IMR-90 (cell line): Measurements from ENCODE around the gene VPS33A. TPM values are rescaled to one million over a fixed set of nuclear protein-coding genes. Genes with fewer than 3 reads are reported as not detected.

Experiments
- ATAC-seq: fragments of 200-7000 bp; cut with Tn5 transposase; 2 replicates; pipeline ENCODE4 v1.9.1; 2020; ENCODE audit warnings: low read depth, mild to moderate bottlenecking, moderate library complexity
- BruUV-seq: library from RNA; stranded (reverse); fragments of 400-500 nt; replicated peaks from 2 replicates; lab custom pipeline; 2021; lab: Mats Ljungman, UMichigan
- CTCF ChIA-PET: fragments of 300-600 bp; formaldehyde crosslinking; extraction: SDS; loops from one replicate; lab custom pipeline; 2021; ENCODE audit warnings: antibody characterized with exemption; lab: Yijun Ruan, JAX
- POLR2A ChIA-PET: fragments of 300-600 bp; sonication (Branson Sonifier 250); formaldehyde crosslinking; loops from one replicate; lab custom pipeline; 2022; ENCODE audit warnings: antibody characterized with exemption; ENCODE audit not compliant: unreplicated experiment; lab: Charles Lee
- DNase-seq: peaks from one replicate; pipeline ENCODE4 v3.0.0; 2013
- H2AFZ ChIP-seq: replicated peaks from 2 replicates; pipeline ENCODE3; 2013; ENCODE audit warnings: low read length, mild to moderate bottlenecking; ENCODE audit not compliant: poor library complexity
- H2AK5ac ChIP-seq: 2 replicates; pipeline ENCODE4 v1.6.1; 2013; ENCODE audit warnings: low read depth, low read length, inconsistent platforms
- H2AK9ac ChIP-seq: replicated peaks from 2 replicates; pipeline ENCODE3; 2013; ENCODE audit warnings: mild to moderate bottlenecking, low read depth, low read length, moderate library complexity; ENCODE audit not compliant: poor library complexity
- H2BK120ac ChIP-seq: 2 replicates; pipeline ENCODE4 v1.6.1; 2013; ENCODE audit warnings: low read depth, low read length, inconsistent platforms
- H2BK15ac ChIP-seq: 3 replicates; pipeline ENCODE4 v1.6.1; 2013; ENCODE audit warnings: low read depth, low read length, inconsistent platforms
- H2BK20ac ChIP-seq: 2 replicates; pipeline ENCODE4 v1.6.1; 2013; ENCODE audit warnings: low read depth, mild to moderate bottlenecking, inconsistent platforms, low read length, moderate library complexity
- H2BK5ac ChIP-seq: 2 replicates; pipeline ENCODE4 v1.6.1; 2013; ENCODE audit warnings: mild to moderate bottlenecking, low read depth, low read length, inconsistent platforms; ENCODE audit not compliant: poor library complexity, severe bottlenecking
- H3K14ac ChIP-seq: replicated peaks from 2 replicates; pipeline ENCODE4 v1.6.1; 2013; ENCODE audit warnings: low read depth, low read length, inconsistent platforms
- H3K18ac ChIP-seq: 2 replicates; pipeline ENCODE4 v1.6.1; 2013; ENCODE audit warnings: low read depth, low read length, control low read depth
- H3K23ac ChIP-seq: 2 replicates; pipeline ENCODE4 v1.6.1; 2013; ENCODE audit warnings: low read depth, low read length, inconsistent platforms
- H3K27ac ChIP-seq: 2 replicates; pipeline ENCODE4 v1.5.1; 2013; ENCODE audit warnings: mild to moderate bottlenecking, control low read depth, low read length; ENCODE audit not compliant: insufficient read depth
- H3K27me3 ChIP-seq: 2 replicates; pipeline ENCODE4 v1.6.1; 2013; ENCODE audit warnings: low read length; ENCODE audit not compliant: control insufficient read depth, insufficient read depth
- H3K36me3 ChIP-seq: 2 replicates; pipeline ENCODE4 v1.6.1; 2013; ENCODE audit warnings: low read length, mixed read lengths; ENCODE audit not compliant: control insufficient read depth, insufficient read depth
- H3K4ac ChIP-seq: 2 replicates; pipeline ENCODE4 v1.6.1; 2013; ENCODE audit warnings: low read depth, low read length, inconsistent platforms
- H3K4me1 ChIP-seq: 2 replicates; pipeline ENCODE4 v1.6.1; 2013; ENCODE audit warnings: low read length, mixed read lengths; ENCODE audit not compliant: control insufficient read depth, insufficient read depth
- H3K4me2 ChIP-seq: 2 replicates; pipeline ENCODE4 v1.6.1; 2013; ENCODE audit warnings: low read depth, mild to moderate bottlenecking, control low read depth, low read length, moderate library complexity
- H3K4me3 ChIP-seq: 2 replicates; pipeline ENCODE4 v1.5.1; 2013; ENCODE audit warnings: low read depth, mild to moderate bottlenecking, control low read depth, low read length, moderate library complexity; ENCODE audit not compliant: insufficient read depth
- H3K56ac ChIP-seq: 2 replicates; pipeline ENCODE4 v1.6.1; 2013; ENCODE audit warnings: low read length, inconsistent platforms; ENCODE audit not compliant: insufficient read depth; ENCODE audit errors: extremely low read depth
- H3K79me1 ChIP-seq, 2 experiments: 2 replicates each; pipeline ENCODE4 v1.6.1; 2013; ENCODE audit warnings: low read length in 2 of 2, inconsistent platforms in 1 of 2, low read depth in 1 of 2
- H3K9ac ChIP-seq: 2 replicates; pipeline ENCODE4 v1.6.1; 2013; ENCODE audit warnings: low read depth, low read length, control low read depth
- H3K9me1 ChIP-seq: 2 replicates; pipeline ENCODE4 v1.6.1; 2013; ENCODE audit warnings: low read length, inconsistent platforms; ENCODE audit not compliant: insufficient read depth
- H3K9me3 ChIP-seq: 2 replicates; pipeline ENCODE4 v1.6.1; 2013; ENCODE audit warnings: low read length; ENCODE audit not compliant: control insufficient read depth, insufficient read depth
- H4K20me1 ChIP-seq: 2 replicates; pipeline ENCODE4 v1.6.1; 2013; ENCODE audit warnings: low read length, inconsistent platforms; ENCODE audit not compliant: insufficient read depth
- H4K5ac ChIP-seq: 2 replicates; pipeline ENCODE4 v1.6.1; 2013; ENCODE audit warnings: mild to moderate bottlenecking, low read depth, low read length, control low read depth
- H4K8ac ChIP-seq, 2 experiments: 2 replicates each; pipeline ENCODE4 v1.6.1; 2013; ENCODE audit warnings: low read depth in 2 of 2, low read length in 2 of 2, control low read depth in 1 of 2, inconsistent platforms in 1 of 2
- H4K91ac ChIP-seq: 2 replicates; pipeline ENCODE4 v1.6.1; 2013; ENCODE audit warnings: low read depth, low read length, inconsistent platforms; ENCODE audit not compliant: insufficient read depth
- BHLHE40 ChIP-seq: fragments of 150-350 bp; IDR thresholded peaks from 2 replicates; pipeline ENCODE4 v1.6.1; 2016; ENCODE audit warnings: mild to moderate bottlenecking, low read depth, low read length
- CEBPB ChIP-seq: IDR thresholded peaks from 2 replicates; pipeline ENCODE4 v1.6.1; 2012; ENCODE audit warnings: low read depth, low read length, improper control_type of control experiment
- CHD1 ChIP-seq: IDR thresholded peaks from 2 replicates; pipeline ENCODE4 v1.6.1; 2012; ENCODE audit warnings: low read depth, low read length, improper control_type of control experiment
- CTCF ChIP-seq: conservative IDR thresholded peaks from 2 replicates; pipeline ENCODE4 v1.5.1; 2012; ENCODE audit warnings: mild to moderate bottlenecking, low read depth, low read length, improper control_type of control experiment
- ELK1 ChIP-seq: fragments of 150-350 bp; IDR thresholded peaks from 2 replicates; pipeline ENCODE4 v1.6.1; 2016; ENCODE audit warnings: low read depth, mild to moderate bottlenecking, low read length, moderate library complexity, borderline replicate concordance
- FOS ChIP-seq: fragments of 150-350 bp; IDR thresholded peaks from 2 replicates; pipeline ENCODE4 v1.6.1; 2016; ENCODE audit warnings: low read depth, low read length
- MAFK ChIP-seq: IDR thresholded peaks from 2 replicates; pipeline ENCODE4 v1.6.1; 2012; ENCODE audit warnings: low read depth, low read length, improper control_type of control experiment
- MAZ ChIP-seq: IDR thresholded peaks from 2 replicates; pipeline ENCODE4 v1.6.1; 2012; ENCODE audit warnings: low read depth, mild to moderate bottlenecking, low read length, improper control_type of control experiment, moderate library complexity, borderline replicate concordance
- NFE2L2 ChIP-seq: fragments of 150-350 bp; IDR thresholded peaks from 2 replicates; pipeline ENCODE4 v1.6.1; 2016; ENCODE audit warnings: low read depth, mild to moderate bottlenecking, low read length
- POLR2A ChIP-seq: IDR thresholded peaks from 2 replicates; pipeline ENCODE4 v1.6.1; 2012; ENCODE audit warnings: mild to moderate bottlenecking, low read depth, low read length
- RAD21 ChIP-seq: IDR thresholded peaks from 2 replicates; pipeline ENCODE4 v1.6.1; 2012; ENCODE audit warnings: low read length, improper control_type of control experiment
- RCOR1 ChIP-seq: IDR thresholded peaks from 2 replicates; pipeline ENCODE4 v1.6.1; 2012; ENCODE audit warnings: mild to moderate bottlenecking, low read length, improper control_type of control experiment; ENCODE audit not compliant: insufficient replicate concordance
- RFX5 ChIP-seq: IDR thresholded peaks from 2 replicates; pipeline ENCODE4 v1.8.0; 2012; ENCODE audit warnings: low read depth, mild to moderate bottlenecking, low read length, moderate library complexity
- SMC3 ChIP-seq: fragments of 150-350 bp; IDR thresholded peaks from 2 replicates; pipeline ENCODE4 v1.6.1; 2016; ENCODE audit warnings: low read depth, mild to moderate bottlenecking, antibody characterized with exemption, low read length, moderate library complexity
- WGBS, 2 experiments: methylation state at CpG; one replicate each; pipeline versions ENCODE4 v1.1.5 to v1.1.7; 2013; ENCODE audit warnings: missing lambda C conversion rate in 2 of 2; ENCODE audit not compliant: insufficient read length in 1 of 2; ENCODE audit errors: extremely low coverage in 2 of 2; 5-methylcytosine and 5-hydroxymethylcytosine counted together
- dilution Hi-C: fragments of 300-500 bp; cut with HindIII; formaldehyde crosslinking; loops from one replicate; pipeline ENCODE4 v1.14.3; 2018; ENCODE audit warnings: low sequenced_read_pairs; ENCODE audit not compliant: unreplicated experiment
- in situ Hi-C: fragments of 300-500 bp; cut with MboI; formaldehyde crosslinking; loops from 3 replicates; pipeline ENCODE4 v1.14.3; 2019; ENCODE audit warnings: low sequenced_read_pairs, inconsistent platforms, mixed read lengths
- intact Hi-C: fragments of 100-400 bp; cut with micrococcal nuclease; formaldehyde crosslinking; loops from 2 replicates; pipeline ENCODE4 v1.10.0; 2022
- polyA plus RNA-seq, 3 experiments: library from polyadenylated mRNA; depleted of rRNA; stranded (reverse); fragments of >200 nt; gene quantifications; 2 replicates each; pipeline ENCODE4 v1.2.3, GENCODE V29; 2012; ENCODE audit warnings: low replicate concordance in 1 of 3
- total RNA-seq: library from RNA; depleted of rRNA; stranded (reverse); fragments of >200 nt; gene quantifications from 2 replicates; pipeline ENCODE4 v1.2.3, GENCODE V29; 2012
- TF ChIP-seq, protein P1 (sequence below): fragments of 150-350 bp; IDR thresholded peaks from 2 replicates; pipeline ENCODE4 v1.6.1; 2017; ENCODE audit warnings: mild to moderate bottlenecking, antibody characterized with exemption, low read length, low read depth

Gene VPS33A
- total and polyA plus RNA-seq, 2 of the 4 experiments (the other 2 are of a cell fraction), result 14.0 to 20.3 TPM

GRCh38 chr12:122195405-122195804, 70.9 kb downstream of the VPS33A start:
- Histone ChIP-seq H3K9me3 (peaks cover 2% of the 10 kb centered on the region; the same call in 1 of the 2 replicates), H3K18ac (no peak overlapping the region), H2BK5ac (no peak overlapping the region), H3K14ac (no peak overlapping the region), H3K56ac (no peak overlapping the region), H3K27me3 (no peaks in the 10 kb centered on the region), H4K8ac (no peak overlapping the region), H2BK20ac (no peak overlapping the region), H4K91ac (no peak overlapping the region), H3K36me3 (no peaks in the 10 kb centered on the region), H3K9me1 (0 out of 2 replicates have a peak, but pooled peaks cover 4% of the 10 kb centered on the region), H3K4me3 (no peak overlapping the region), H4K20me1 (no peaks in the 10 kb centered on the region), H3K27ac (no peak overlapping the region), H2AK9ac (no peak overlapping the region), H2BK120ac (no peak overlapping the region), H3K4ac (no peak overlapping the region), H2AK5ac (no peak overlapping the region), H3K4me1 (peaks cover 4% of the 10 kb centered on the region), H2AFZ (no peak overlapping the region), H3K79me1 (no peaks in the 10 kb centered on the region), H3K9ac (no peak overlapping the region), H4K5ac (no peak overlapping the region), H3K4me2 (no peak overlapping the region), H3K23ac (no peak overlapping the region), H2BK15ac (no peak overlapping the region)
- ATAC-seq (no peak), DNase-seq (no peak)
- in situ Hi-C loops (no loop called here), intact Hi-C loops (no loop called here), dilution Hi-C loops (no loop called here)
- WGBS, 2 experiments, result 86% methylated on average over 1 of the region's 4 CpGs; no CpG with 5 or more reads in 1 of the 2 experiments
- no TSS peak for BruUV-seq
- ChIA-PET CTCF (interaction anchor here (0.6 kb wide), 2 partner anchors 39 to 587 kb away, joined by 3 to 7 read pairs; no protein-coding TSS in a partner anchor), POLR2A (interaction anchor here (0.7 kb wide), 1 partner anchor 9 kb away, joined by 9 read pairs; no protein-coding TSS in a partner anchor)
- TF ChIP-seq RFX5 (no peak), CTCF (no peak), BHLHE40 (no peak), POLR2A (no peak), FOS (no peak), MAFK (no peak), CEBPB (no peak), NFE2L2 (no peak), ELK1 (no peak), RAD21 (no peak), SMC3 (no peak), RCOR1 (no peak), MAZ (no peak), CHD1 (no peak)
- TF ChIP-seq, protein P1, sequence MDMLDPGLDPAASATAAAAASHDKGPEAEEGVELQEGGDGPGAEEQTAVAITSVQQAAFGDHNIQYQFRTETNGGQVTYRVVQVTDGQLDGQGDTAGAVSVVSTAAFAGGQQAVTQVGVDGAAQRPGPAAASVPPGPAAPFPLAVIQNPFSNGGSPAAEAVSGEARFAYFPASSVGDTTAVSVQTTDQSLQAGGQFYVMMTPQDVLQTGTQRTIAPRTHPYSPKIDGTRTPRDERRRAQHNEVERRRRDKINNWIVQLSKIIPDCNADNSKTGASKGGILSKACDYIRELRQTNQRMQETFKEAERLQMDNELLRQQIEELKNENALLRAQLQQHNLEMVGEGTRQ, result no peak
